Neural progenitor cell (in vitro differentiated cells): Measurements from ENCODE around the gene CAMSAP3. TPM values are rescaled to one million over a fixed set of nuclear protein-coding genes. Genes with fewer than 3 reads are reported as not detected.
A peak's percentile ranks its signal among the peaks of the same experiment; 100 is the strongest.

ENCODE experiments used
- DNase-seq: peaks from one replicate; pipeline ENCODE4 v3.0.0-alpha.2; 2016; ENCODE audit warnings: low spot score
- H2AFZ ChIP-seq: fragments of 200-600 bp; sonication (generic); replicated peaks from 2 replicates; pipeline ENCODE4 v1.6.1; 2016; ENCODE audit warnings: antibody characterized with exemption
- H3F3A ChIP-seq: fragments of 200-600 bp; sonication (generic); 2 replicates; pipeline ENCODE4 v1.6.1; 2016; ENCODE audit warnings: antibody characterized with exemption, low read depth
- H3K27ac ChIP-seq: fragments of 200-600 bp; sonication (generic); 2 replicates; pipeline ENCODE4 v1.5.1; 2016; ENCODE audit warnings: mild to moderate bottlenecking
- H3K27me3 ChIP-seq: fragments of 200-600 bp; sonication (generic); 2 replicates; pipeline ENCODE4 v1.6.1; 2016; ENCODE audit warnings: mild to moderate bottlenecking, moderate library complexity
- H3K36me3 ChIP-seq: fragments of 200-600 bp; sonication (generic); 2 replicates; pipeline ENCODE4 v1.5.1; 2016
- H3K4me1 ChIP-seq: fragments of 200-600 bp; sonication (generic); 2 replicates; pipeline ENCODE4 v1.6.1; 2016; ENCODE audit warnings: mixed run types
- H3K4me2 ChIP-seq: fragments of 200-600 bp; sonication (generic); 2 replicates; pipeline ENCODE4 v1.6.1; 2016
- H3K4me3 ChIP-seq: fragments of 200-600 bp; sonication (generic); 2 replicates; pipeline ENCODE4 v1.5.1; 2016
- H3K79me2 ChIP-seq: fragments of 200-600 bp; sonication (generic); 2 replicates; pipeline ENCODE4 v1.6.1; 2016; ENCODE audit warnings: low read depth
- H3K9ac ChIP-seq: fragments of 200-600 bp; sonication (generic); 2 replicates; pipeline ENCODE4 v1.6.1; 2016
- H3K9me3 ChIP-seq: fragments of 200-600 bp; sonication (generic); 2 replicates; pipeline ENCODE4 v1.5.1; 2016; ENCODE audit warnings: low read depth
- H4K20me1 ChIP-seq: fragments of 200-600 bp; sonication (generic); 2 replicates; pipeline ENCODE4 v1.6.1; 2016; ENCODE audit warnings: low read depth
- H3K27ac Mint-ChIP-seq: 3 replicates; pipeline ENCODE4 v1.8.0; 2021; ENCODE audit warnings: mixed read lengths
- H3K27me3 Mint-ChIP-seq: 2 replicates; pipeline ENCODE4 v1.8.0; 2022; ENCODE audit warnings: low read depth, mild to moderate bottlenecking, inconsistent platforms, moderate library complexity, mixed read lengths; ENCODE audit not compliant: insufficient read depth
- H3K36me3 Mint-ChIP-seq: 3 replicates; pipeline ENCODE4 v1.8.0; 2021; ENCODE audit warnings: mixed read lengths
- H3K4me1 Mint-ChIP-seq: 3 replicates; pipeline ENCODE4 v1.8.0; 2021; ENCODE audit warnings: mixed read lengths
- H3K4me3 Mint-ChIP-seq: 3 replicates; pipeline ENCODE4 v1.8.0; 2021; ENCODE audit warnings: mild to moderate bottlenecking, moderate library complexity, mixed read lengths
- H3K9me3 Mint-ChIP-seq: 3 replicates; pipeline ENCODE4 v1.8.0; 2020; ENCODE audit warnings: mixed read lengths
- EZH2 ChIP-seq: fragments of 200-600 bp; sonication (generic); IDR thresholded peaks from 2 replicates; pipeline ENCODE4 v1.6.1; 2017; ENCODE audit warnings: antibody characterized with exemption, mild to moderate bottlenecking, moderate library complexity
- EZH2phosphoT487 ChIP-seq: fragments of 200-600 bp; sonication (generic); IDR thresholded peaks from 2 replicates; pipeline ENCODE4 v1.6.1; 2017; ENCODE audit warnings: antibody characterized with exemption
- total RNA-seq: library from RNA; depleted of rRNA; stranded (reverse); fragments of >200 nt; gene quantifications from 2 replicates; pipeline ENCODE4 v1.2.3, GENCODE V29; 2015; ENCODE audit warnings: low replicate concordance
- TF ChIP-seq, protein P1 (sequence below): fragments of 200-600 bp; sonication (generic); IDR thresholded peaks from 2 replicates; pipeline ENCODE4 v1.5.1; 2017; ENCODE audit warnings: antibody characterized with exemption, mild to moderate bottlenecking

The CAMSAP3 gene
- total RNA-seq, 1 donor from 2014 or later, result 2.7 TPM

DNA sequence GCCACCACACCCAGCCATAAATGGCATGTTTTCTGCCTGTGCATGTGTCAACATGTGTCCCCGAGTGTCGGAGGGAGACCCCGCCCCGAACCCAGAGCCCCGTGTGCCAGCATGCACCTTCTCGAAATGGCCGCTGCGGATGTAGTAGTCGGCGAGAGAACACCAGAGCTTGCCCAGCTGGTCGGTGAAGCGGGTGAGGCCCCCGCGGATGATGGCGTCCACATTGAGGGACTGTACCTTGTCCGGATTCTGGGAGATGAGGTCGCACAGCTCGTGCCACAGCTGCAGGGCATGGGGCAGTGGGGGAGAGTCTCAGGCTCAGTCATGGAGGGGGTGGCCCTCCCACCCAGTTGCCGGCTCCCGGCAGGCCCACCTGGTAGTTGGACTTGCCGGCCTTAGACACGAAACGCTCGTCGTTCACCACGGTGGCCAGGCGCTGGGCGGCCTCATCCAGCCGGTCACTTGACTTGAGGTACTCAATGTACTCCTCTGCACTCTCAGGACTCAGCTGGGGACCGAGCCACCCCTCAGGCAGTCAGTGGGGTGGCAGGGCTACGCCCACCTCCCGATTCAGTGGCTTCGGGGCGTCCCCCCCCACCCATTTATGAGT is 30.2 kb downstream of the CAMSAP3 start:
- Mint-ChIP-seq H3K4me1 (peaks cover 30% of the 10 kb centered on the region), H3K27ac (no peak overlapping the region)
- no peak for TF ChIP-seq EZH2phosphoT487
- no peak for TF ChIP-seq EZH2
- TF ChIP-seq, protein P1, sequence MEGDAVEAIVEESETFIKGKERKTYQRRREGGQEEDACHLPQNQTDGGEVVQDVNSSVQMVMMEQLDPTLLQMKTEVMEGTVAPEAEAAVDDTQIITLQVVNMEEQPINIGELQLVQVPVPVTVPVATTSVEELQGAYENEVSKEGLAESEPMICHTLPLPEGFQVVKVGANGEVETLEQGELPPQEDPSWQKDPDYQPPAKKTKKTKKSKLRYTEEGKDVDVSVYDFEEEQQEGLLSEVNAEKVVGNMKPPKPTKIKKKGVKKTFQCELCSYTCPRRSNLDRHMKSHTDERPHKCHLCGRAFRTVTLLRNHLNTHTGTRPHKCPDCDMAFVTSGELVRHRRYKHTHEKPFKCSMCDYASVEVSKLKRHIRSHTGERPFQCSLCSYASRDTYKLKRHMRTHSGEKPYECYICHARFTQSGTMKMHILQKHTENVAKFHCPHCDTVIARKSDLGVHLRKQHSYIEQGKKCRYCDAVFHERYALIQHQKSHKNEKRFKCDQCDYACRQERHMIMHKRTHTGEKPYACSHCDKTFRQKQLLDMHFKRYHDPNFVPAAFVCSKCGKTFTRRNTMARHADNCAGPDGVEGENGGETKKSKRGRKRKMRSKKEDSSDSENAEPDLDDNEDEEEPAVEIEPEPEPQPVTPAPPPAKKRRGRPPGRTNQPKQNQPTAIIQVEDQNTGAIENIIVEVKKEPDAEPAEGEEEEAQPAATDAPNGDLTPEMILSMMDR, result no peak

DNA sequence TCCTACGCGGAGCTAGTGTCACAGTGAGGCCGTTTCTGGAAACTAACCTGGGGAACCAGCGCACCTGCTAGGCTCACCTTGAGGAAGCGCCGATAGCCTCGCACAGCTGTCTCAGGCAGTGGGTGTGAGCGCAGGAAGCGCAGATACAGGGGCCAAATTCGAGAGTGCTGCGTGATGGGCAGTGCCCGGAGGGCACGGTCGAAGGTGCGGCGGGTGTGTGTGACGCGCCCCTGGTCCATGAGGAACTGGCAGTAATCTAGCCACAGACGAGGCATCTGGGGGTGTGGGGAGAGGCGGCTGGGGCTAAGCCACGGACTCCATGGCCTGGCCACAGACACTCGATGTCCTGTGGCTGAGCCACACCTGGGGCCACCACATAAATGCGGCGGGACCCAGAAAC is 31.5 kb downstream of the CAMSAP3 start:
- Histone ChIP-seq H3K4me3 (no peak overlapping the region), H3K27ac (no peak overlapping the region), H3K9ac (no peak overlapping the region), H3F3A (no peaks in the 10 kb centered on the region), H3K9me3 (no peaks in the 10 kb centered on the region), H2AFZ (no peak overlapping the region), H3K4me2 (no peak overlapping the region), H3K27me3 (no peaks in the 10 kb centered on the region), H4K20me1 (peaks cover 6% of the 10 kb centered on the region), H3K79me2 (peaks cover 57% of the 10 kb centered on the region), H3K4me1 (peaks cover 5% of the 10 kb centered on the region), H3K36me3 (no peaks in the 10 kb centered on the region)
- Mint-ChIP-seq H3K27me3 (peaks cover 9% of the 10 kb centered on the region), H3K36me3 (peaks cover 11% of the 10 kb centered on the region), H3K4me3 (peak overlapping the region; percentile 100), H3K27ac (no peak overlapping the region), H3K9me3 (no peaks in the 10 kb centered on the region), H3K4me1 (peaks cover 32% of the 10 kb centered on the region)
- no peak for DNase-seq
- TF ChIP-seq, protein P1, result no peak

More for the DNA sequence above, 30.2 kb downstream of the CAMSAP3 start:
- Mint-ChIP-seq H3K9me3 (no peaks in the 10 kb centered on the region), H3K27me3 (peaks cover 5% of the 10 kb centered on the region), H3K36me3 (peaks cover 17% of the 10 kb centered on the region), H3K4me3 (no peak overlapping the region)
- Histone ChIP-seq H3K9me3 (no peaks in the 10 kb centered on the region), H3K27me3 (no peaks in the 10 kb centered on the region), H3K4me1 (peaks cover 5% of the 10 kb centered on the region), H3K27ac (no peak overlapping the region), H4K20me1 (peaks cover 6% of the 10 kb centered on the region), H3K36me3 (no peaks in the 10 kb centered on the region), H2AFZ (no peak overlapping the region), H3K9ac (no peak overlapping the region), H3K4me2 (no peak overlapping the region), H3K79me2 (peaks cover 45% of the 10 kb centered on the region), H3K4me3 (no peak overlapping the region), H3F3A (no peaks in the 10 kb centered on the region)
- DNase-seq, result no peak

DNA sequence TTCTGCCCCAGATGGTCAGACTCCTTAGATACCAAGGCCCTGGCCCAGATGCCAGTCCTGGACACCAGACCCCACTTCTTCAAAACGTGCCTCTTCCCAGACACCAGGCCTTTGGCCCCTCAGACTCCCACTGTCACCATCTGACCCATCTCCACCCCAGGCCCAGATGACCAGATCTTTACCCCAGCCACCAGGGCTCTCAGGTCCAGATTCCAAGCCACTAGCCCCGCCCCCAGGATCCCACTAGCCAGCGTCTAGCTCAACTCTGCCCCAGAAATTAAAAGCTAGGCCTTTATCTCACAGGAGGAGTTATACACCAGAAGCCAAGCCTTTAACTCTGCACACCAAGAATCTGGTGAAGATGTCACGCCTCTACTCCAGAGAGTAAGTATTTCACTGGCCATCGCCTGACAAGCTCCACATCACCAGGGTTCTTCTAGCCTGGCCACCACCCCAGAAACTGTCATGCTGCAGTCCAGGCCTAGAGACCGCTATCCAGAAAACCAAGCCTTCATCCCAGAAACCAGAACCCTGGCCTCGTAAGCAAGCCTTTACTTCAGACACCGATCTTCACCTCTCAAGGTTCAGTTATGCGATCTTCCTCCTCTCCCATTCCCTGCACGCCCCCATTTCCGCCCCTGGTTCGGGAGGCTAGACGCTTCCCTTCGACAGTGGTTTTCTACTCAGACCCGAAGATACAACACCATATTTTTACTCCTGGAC is 33.1 kb downstream of the CAMSAP3 start:
- Histone ChIP-seq H3F3A (no peaks in the 10 kb centered on the region), H3K27me3 (no peaks in the 10 kb centered on the region), H3K27ac (no peak overlapping the region), H3K4me3 (peak overlapping the region; percentile 95), H3K4me2 (peak overlapping the region; percentile 98), H4K20me1 (peaks cover 6% of the 10 kb centered on the region), H3K36me3 (no peaks in the 10 kb centered on the region), H3K9me3 (no peaks in the 10 kb centered on the region), H3K79me2 (peaks cover 57% of the 10 kb centered on the region), H3K4me1 (peaks cover 5% of the 10 kb centered on the region), H3K9ac (peak overlapping the region; percentile 97), H2AFZ (peak overlapping the region; percentile 74)
- no peaks in the 10 kb centered on the region for H3K9me3 Mint-ChIP-seq
- H3K27me3 Mint-ChIP-seq, result peaks cover 9% of the 10 kb centered on the region
- H3K36me3 Mint-ChIP-seq, result peaks cover 8% of the 10 kb centered on the region
- TF ChIP-seq EZH2 (no peak), EZH2phosphoT487 (no peak)
- TF ChIP-seq, protein P1, result no peak
- H3K4me1 Mint-ChIP-seq, result peaks cover 32% of the 10 kb centered on the region
- peak overlapping the region; percentile 100 for H3K27ac Mint-ChIP-seq
- peak overlapping the region; percentile 100 for H3K4me3 Mint-ChIP-seq
- peak; percentile 40 for DNase-seq
